GM23338 (cell line): Measurements from ENCODE around the gene HBM. TPM values are rescaled to one million over a fixed set of nuclear protein-coding genes. Genes with fewer than 3 reads are reported as not detected.

Experiments
- ATAC-seq: fragments of 200-7000 bp; cut with Tn5 transposase; 3 replicates; pipeline ENCODE4 v1.9.1; 2020
- DNase-seq: peaks from one replicate; pipeline ENCODE4 v3.0.0-alpha.2; 2015; ENCODE audit warnings: low spot score
- H2AFZ ChIP-seq: fragments of 200-600 bp; sonication (generic); 2 replicates; pipeline ENCODE4 v1.8.0; 2016; ENCODE audit warnings: antibody characterized with exemption, mild to moderate bottlenecking, moderate library complexity
- H3F3A ChIP-seq: fragments of 200-600 bp; sonication (generic); replicated peaks from 2 replicates; pipeline ENCODE4 v1.8.0; 2017; ENCODE audit warnings: antibody characterized with exemption, mixed run types, low read depth
- H3K27ac ChIP-seq: fragments of 200-600 bp; sonication (generic); 2 replicates; pipeline ENCODE4 v1.6.1; 2016; ENCODE audit warnings: low read depth
- H3K27me3 ChIP-seq: fragments of 200-600 bp; sonication (generic); 2 replicates; pipeline ENCODE4 v1.8.0; 2016; ENCODE audit warnings: mild to moderate bottlenecking, mixed run types, moderate library complexity; ENCODE audit not compliant: insufficient read depth
- H3K36me3 ChIP-seq: fragments of 200-600 bp; sonication (generic); 2 replicates; pipeline ENCODE4 v1.8.0; 2016; ENCODE audit warnings: mild to moderate bottlenecking; ENCODE audit not compliant: insufficient read depth
- H3K4me1 ChIP-seq: fragments of 200-600 bp; sonication (generic); 2 replicates; pipeline ENCODE4 v1.8.0; 2016; ENCODE audit warnings: mild to moderate bottlenecking, moderate library complexity; ENCODE audit not compliant: insufficient read depth
- H3K4me2 ChIP-seq: fragments of 200-600 bp; sonication (generic); 2 replicates; pipeline ENCODE4 v1.7.1; 2017; ENCODE audit warnings: mixed run types
- H3K4me3 ChIP-seq: fragments of 200-600 bp; sonication (generic); 2 replicates; pipeline ENCODE4 v1.6.1; 2016; ENCODE audit warnings: mixed run types
- H3K79me2 ChIP-seq: fragments of 200-600 bp; sonication (generic); replicated peaks from 2 replicates; pipeline ENCODE4 v1.8.0; 2017; ENCODE audit warnings: mild to moderate bottlenecking; ENCODE audit not compliant: insufficient read depth
- H3K9me2 ChIP-seq: fragments of 200-600 bp; sonication (generic); 2 replicates; pipeline ENCODE4 v1.8.0; 2017; ENCODE audit not compliant: insufficient read depth
- H4K20me1 ChIP-seq: fragments of 200-600 bp; sonication (generic); replicated peaks from 2 replicates; pipeline ENCODE4 v1.8.0; 2017; ENCODE audit warnings: mild to moderate bottlenecking; ENCODE audit not compliant: insufficient read depth
- H3K27ac Mint-ChIP-seq: 2 replicates; pipeline ENCODE4 v1.8.0; 2020; ENCODE audit warnings: inconsistent platforms, mild to moderate bottlenecking, moderate library complexity, mixed read lengths
- H3K27me3 Mint-ChIP-seq: 3 replicates; pipeline ENCODE4 v1.8.0; 2022; ENCODE audit warnings: low read depth, mild to moderate bottlenecking, moderate library complexity, mixed read lengths, inconsistent platforms; ENCODE audit not compliant: insufficient read depth, poor library complexity
- H3K36me3 Mint-ChIP-seq: 3 replicates; pipeline ENCODE4 v1.8.0; 2021; ENCODE audit warnings: low read depth, mild to moderate bottlenecking, inconsistent platforms, moderate library complexity, mixed read lengths
- H3K4me1 Mint-ChIP-seq: 3 replicates; pipeline ENCODE4 v1.8.0; 2020; ENCODE audit warnings: mild to moderate bottlenecking, inconsistent platforms, mixed read lengths
- H3K4me3 Mint-ChIP-seq: 3 replicates; pipeline ENCODE4 v1.8.0; 2021; ENCODE audit warnings: moderate library complexity, mild to moderate bottlenecking, inconsistent platforms, mixed read lengths
- H3K9me3 Mint-ChIP-seq: 3 replicates; pipeline ENCODE4 v1.8.0; 2020; ENCODE audit warnings: moderate library complexity, mild to moderate bottlenecking, inconsistent platforms, mixed read lengths
- CREB1 ChIP-seq: fragments of 250-450 bp; sonication (Bioruptor Pico); IDR thresholded peaks from 2 replicates; pipeline ENCODE4 v1.5.0; 2020; ENCODE audit warnings: low read depth, mild to moderate bottlenecking, moderate library complexity
- CTCF ChIP-seq, 2 experiments: fragments of 200-600 bp in 1 of 2; sonication (generic) in 1 of 2; conservative IDR thresholded peaks; 2 replicates each; pipeline versions ENCODE4 v1.5.1 to v1.6.1; 2016 to 2017; ENCODE audit warnings: antibody characterized with exemption in 2 of 2, low read depth in 2 of 2, mild to moderate bottlenecking in 2 of 2, moderate library complexity in 1 of 2
- ETS1 ChIP-seq: IDR thresholded peaks from 2 replicates; pipeline ENCODE4 v1.6.1; 2016; ENCODE audit warnings: antibody characterized with exemption
- EZH2 ChIP-seq: fragments of 200-600 bp; sonication (generic); IDR thresholded peaks from one replicate; pipeline ENCODE4 v1.8.0; 2017; ENCODE audit warnings: antibody characterized with exemption, mild to moderate bottlenecking, low read depth; ENCODE audit not compliant: unreplicated experiment
- EZH2phosphoT487 ChIP-seq: fragments of 200-600 bp; sonication (generic); IDR thresholded peaks from one replicate; pipeline ENCODE4 v1.8.1; 2018; ENCODE audit warnings: antibody characterized with exemption; ENCODE audit not compliant: unreplicated experiment
- JUNB ChIP-seq: IDR thresholded peaks from one replicate; pipeline ENCODE4 v1.6.1; 2016; ENCODE audit warnings: antibody characterized with exemption; ENCODE audit not compliant: unreplicated experiment
- NANOG ChIP-seq: IDR thresholded peaks from 2 replicates; pipeline ENCODE4 v1.6.1; 2016; ENCODE audit warnings: antibody characterized with exemption, borderline replicate concordance
- POLR2AphosphoS5 ChIP-seq: IDR thresholded peaks from 2 replicates; pipeline ENCODE4 v1.6.1; 2016; ENCODE audit warnings: antibody characterized with exemption, low read depth
- REST ChIP-seq: IDR thresholded peaks from one replicate; pipeline ENCODE4 v1.6.1; 2018; ENCODE audit warnings: antibody characterized with exemption; ENCODE audit not compliant: unreplicated experiment
- ZNF114 ChIP-seq: fragments of 250-450 bp; sonication (Bioruptor Pico); IDR thresholded peaks from 2 replicates; pipeline ENCODE4 v1.5.0; 2020; ENCODE audit warnings: mild to moderate bottlenecking, moderate library complexity
- ZNF331 ChIP-seq: fragments of 250-450 bp; sonication (Bioruptor Pico); IDR thresholded peaks from 2 replicates; pipeline ENCODE4 v1.5.0; 2020; ENCODE audit warnings: low read depth, mild to moderate bottlenecking, moderate library complexity
- ZNF462 ChIP-seq: fragments of 250-450 bp; sonication (Bioruptor Pico); IDR thresholded peaks from 2 replicates; pipeline ENCODE4 v1.5.0; 2020; ENCODE audit warnings: mild to moderate bottlenecking, moderate library complexity
- polyA plus RNA-seq: library from polyadenylated mRNA; unstranded; fragments of >200 nt; fragmentation: Nextera tagmentation; extraction: Ambion mirVana; gene quantifications from 2 replicates; pipeline ENCODE4 v1.2.1, GENCODE V29; 2016
- total RNA-seq: library from RNA; depleted of rRNA; stranded (reverse); fragments of >200 nt; shearing (Covaris generic); gene quantifications from 2 replicates; pipeline ENCODE4 v1.2.3, GENCODE V29; 2014

The HBM gene
- total and polyA plus RNA-seq, 2 experiments from 2014 or later, result not detected

GRCh38 chr16:185213-185612 is 19.4 kb downstream of the HBM start (continued):
- TF ChIP-seq EZH2phosphoT487, result no peak
- no peak for TF ChIP-seq POLR2AphosphoS5
- no peak for TF ChIP-seq ZNF331 (CRISPR knock-in tag)
- TF ChIP-seq ZNF114 (CRISPR knock-in tag), result no peak
- TF ChIP-seq CTCF (conservative IDR thresholded peaks at IDR 0.05; ENCODE audit: low read depth in 2 of 2), result no peak
- no peak for TF ChIP-seq JUNB
- TF ChIP-seq CREB1, result no peak
- no peak for TF ChIP-seq NANOG
- no peak for TF ChIP-seq ETS1

GRCh38 chr16:185691-186090 is 19.9 kb downstream of the HBM start:
- Histone ChIP-seq H3K27ac (no peak overlapping the region), H3K36me3 (peaks cover 28% of the 10 kb centered on the region), H3K4me1 (no peaks in the 10 kb centered on the region), H3K9me2 (no peaks in the 10 kb centered on the region), H3K27me3 (peaks cover 6% of the 10 kb centered on the region), H3K79me2 (no peaks in the 10 kb centered on the region), H4K20me1 (no peaks in the 10 kb centered on the region; the same call in none of the 2 replicates), H3F3A (peaks cover 38% of the 10 kb centered on the region; the same call in 1 of the 2 replicates), H3K4me3 (no peak overlapping the region), H2AFZ (no peak overlapping the region), H3K4me2 (no peak overlapping the region)
- ATAC-seq, result no peak
- Mint-ChIP-seq H3K27me3 (peaks cover 15% of the 10 kb centered on the region), H3K4me1 (no peaks in the 10 kb centered on the region; the same call in 1 of the 3 replicates), H3K4me3 (no peak overlapping the region; the same call in 2 of the 3 replicates), H3K36me3 (peaks cover 45% of the 10 kb centered on the region), H3K9me3 (no peaks in the 10 kb centered on the region), H3K27ac (no peak overlapping the region)
- no peak for DNase-seq
- TF ChIP-seq ZNF462 (CRISPR knock-in tag), result no peak
- no peak for TF ChIP-seq CREB1
- no peak for TF ChIP-seq ZNF331 (CRISPR knock-in tag)
- TF ChIP-seq ZNF114 (CRISPR knock-in tag), result no peak
- TF ChIP-seq REST, result no peak
- no peak for TF ChIP-seq ETS1
- TF ChIP-seq EZH2, result no peak
